Measurements from ENCODE around the gene GALNT10.

DNA sequence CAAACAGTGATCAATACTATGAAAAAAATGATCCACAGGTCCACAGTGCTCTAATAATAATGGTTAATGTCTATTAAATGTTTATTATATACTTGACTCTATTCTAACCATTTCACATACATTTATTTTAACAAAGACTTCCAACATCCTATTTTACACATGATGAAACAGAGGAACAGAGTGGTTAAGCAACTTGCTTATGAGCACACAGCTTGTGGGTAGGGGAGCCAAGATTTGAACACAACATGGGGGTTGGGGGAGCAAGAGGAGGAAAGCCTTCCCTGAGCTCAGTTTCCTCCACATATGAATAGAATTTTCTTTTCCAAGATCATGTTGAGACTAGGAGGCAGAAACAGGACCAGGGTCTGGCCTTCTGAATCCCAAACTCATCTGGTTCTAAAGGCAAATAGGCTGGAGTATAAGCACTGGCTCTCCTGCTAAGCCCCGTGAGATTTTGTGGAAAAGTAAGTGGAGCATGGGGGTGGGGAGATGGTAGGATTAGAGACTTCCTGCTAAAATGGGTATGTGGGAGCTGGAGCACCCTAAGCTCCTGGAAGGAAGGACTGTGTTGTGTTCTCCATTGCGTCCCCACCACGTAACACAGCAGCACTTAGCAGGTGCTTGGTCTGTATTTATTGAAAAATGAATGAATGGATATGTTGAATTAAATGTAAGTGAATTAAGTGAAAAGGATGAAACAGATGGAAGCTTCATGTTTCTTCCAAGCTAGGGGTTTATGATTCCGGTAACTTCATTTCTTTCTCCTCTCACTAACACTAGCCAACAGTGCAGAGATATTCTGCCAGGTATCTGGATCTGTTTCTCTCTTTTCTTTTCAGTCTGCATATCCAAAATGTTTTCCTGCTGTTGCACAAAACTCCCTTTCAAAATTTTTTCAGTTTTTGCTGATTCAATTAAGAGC is 26.9 kb upstream of the GALNT10 start:
- TF ChIP-seq, protein P1, sequence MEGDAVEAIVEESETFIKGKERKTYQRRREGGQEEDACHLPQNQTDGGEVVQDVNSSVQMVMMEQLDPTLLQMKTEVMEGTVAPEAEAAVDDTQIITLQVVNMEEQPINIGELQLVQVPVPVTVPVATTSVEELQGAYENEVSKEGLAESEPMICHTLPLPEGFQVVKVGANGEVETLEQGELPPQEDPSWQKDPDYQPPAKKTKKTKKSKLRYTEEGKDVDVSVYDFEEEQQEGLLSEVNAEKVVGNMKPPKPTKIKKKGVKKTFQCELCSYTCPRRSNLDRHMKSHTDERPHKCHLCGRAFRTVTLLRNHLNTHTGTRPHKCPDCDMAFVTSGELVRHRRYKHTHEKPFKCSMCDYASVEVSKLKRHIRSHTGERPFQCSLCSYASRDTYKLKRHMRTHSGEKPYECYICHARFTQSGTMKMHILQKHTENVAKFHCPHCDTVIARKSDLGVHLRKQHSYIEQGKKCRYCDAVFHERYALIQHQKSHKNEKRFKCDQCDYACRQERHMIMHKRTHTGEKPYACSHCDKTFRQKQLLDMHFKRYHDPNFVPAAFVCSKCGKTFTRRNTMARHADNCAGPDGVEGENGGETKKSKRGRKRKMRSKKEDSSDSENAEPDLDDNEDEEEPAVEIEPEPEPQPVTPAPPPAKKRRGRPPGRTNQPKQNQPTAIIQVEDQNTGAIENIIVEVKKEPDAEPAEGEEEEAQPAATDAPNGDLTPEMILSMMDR (IDR thresholded peaks at IDR 0.05) = no peak
- TF ChIP-seq POLR2A (IDR thresholded peaks at IDR 0.05) = no peak

Data from suprapubic skin (tissue), 3 donors.